ENCODE data around the gene GNB5. TPM values are rescaled to one million over a fixed set of nuclear protein-coding genes. Genes with fewer than 3 reads are reported as not detected.
"Not testable (repeated sequence)": the region's sequence is repeated elsewhere in the genome, so short reads cannot be mapped to it uniquely, and the experiment has no call there.

Gene GNB5
- polyA plus RNA-seq (ENCODE audit: insufficient read length in 4 of 4), result 10 to 100 TPM; 14.5 to 18.2 (median 16.7) TPM

GRCh38 chr15:52191207-52191606, at the start of gene GNB5:
Gene GNB5, minus strand, starts transcription at chr15:52191392. Its CDS starts 6,716 bp downstream, at chr15:52184676.
- DNase-seq (ENCODE audit: low read depth in 4 of 4, low spot score in 3 of 4), result no peak

- no peak for DNase-seq (ENCODE audit: low read depth in 4 of 4, low spot score in 3 of 4)
These were observed 49.0 kb upstream of the GNB5 start for GRCh38 chr15:52240166-52240565.

- not testable (repeated sequence) for DNase-seq (ENCODE audit: low read depth in 4 of 4, low spot score in 3 of 4)
These were observed 47.9 kb upstream of the GNB5 start for GRCh38 chr15:52238989-52239525.

GRCh38 chr15:52238149-52238548, 47.0 kb upstream of the GNB5 start:
- DNase-seq (ENCODE audit: low read depth in 4 of 4, low spot score in 3 of 4), result no peak

GRCh38 chr15:52236013-52236412, 44.8 kb upstream of the GNB5 start:
- no peak for DNase-seq (ENCODE audit: low read depth in 4 of 4, low spot score in 3 of 4)

GRCh38 chr15:52234596-52235541, 43.7 kb upstream of the GNB5 start:
- DNase-seq (ENCODE audit: low read depth in 4 of 4, low spot score in 3 of 4), result no peak

- DNase-seq (ENCODE audit: low read depth in 4 of 4, low spot score in 3 of 4), result no peak
These were observed 42.2 kb upstream of the GNB5 start for GRCh38 chr15:52233405-52233804.

GRCh38 chr15:52232327-52232726, 41.1 kb upstream of the GNB5 start:
- no peak for DNase-seq (ENCODE audit: low read depth in 4 of 4, low spot score in 3 of 4)

- no peak for DNase-seq (ENCODE audit: low read depth in 4 of 4, low spot score in 3 of 4)
These were observed 38.9 kb upstream of the GNB5 start for GRCh38 chr15:52230073-52230472.

GRCh38 chr15:52228921-52229320, 37.7 kb upstream of the GNB5 start:
- DNase-seq (ENCODE audit: low read depth in 4 of 4, low spot score in 3 of 4), result peak; percentile 13 to 62 (median 42)

- peak; percentile 39 to 60 (median 44) for DNase-seq (ENCODE audit: low read depth in 4 of 4, low spot score in 3 of 4)
These were observed 36.3 kb upstream of the GNB5 start for GRCh38 chr15:52227456-52227855.

GRCh38 chr15:52225230-52225629, 34.0 kb upstream of the GNB5 start:
- DNase-seq (ENCODE audit: low read depth in 4 of 4, low spot score in 3 of 4), result no peak

GRCh38 chr15:52224211-52224610, 33.0 kb upstream of the GNB5 start:
- no peak for DNase-seq (ENCODE audit: low read depth in 4 of 4, low spot score in 3 of 4)

GRCh38 chr15:52221730-52222129, 30.5 kb upstream of the GNB5 start:
- DNase-seq (ENCODE audit: low read depth in 4 of 4, low spot score in 3 of 4), result peak in 1 of 4 donors; percentile 7

GRCh38 chr15:52220937-52221660, 29.9 kb upstream of the GNB5 start:
- DNase-seq (ENCODE audit: low read depth in 4 of 4, low spot score in 3 of 4), result no peak

GRCh38 chr15:52220251-52220650, 29.1 kb upstream of the GNB5 start:
- no peak for DNase-seq (ENCODE audit: low read depth in 4 of 4, low spot score in 3 of 4)

- no peak for DNase-seq (ENCODE audit: low read depth in 4 of 4, low spot score in 3 of 4)
These were observed 27.6 kb upstream of the GNB5 start for GRCh38 chr15:52218816-52219215.

GRCh38 chr15:52218371-52218770, 27.2 kb upstream of the GNB5 start:
- DNase-seq (ENCODE audit: low read depth in 4 of 4, low spot score in 3 of 4), result no peak

- DNase-seq (ENCODE audit: low read depth in 4 of 4, low spot score in 3 of 4), result no peak
These were observed 26.0 kb upstream of the GNB5 start for GRCh38 chr15:52217186-52217585.

- no peak for DNase-seq (ENCODE audit: low read depth in 4 of 4, low spot score in 3 of 4)
These were observed 23.4 kb upstream of the GNB5 start for GRCh38 chr15:52214553-52214952.

GRCh38 chr15:52213206-52213605, 22.0 kb upstream of the GNB5 start:
- DNase-seq (ENCODE audit: low read depth in 4 of 4, low spot score in 3 of 4), result no peak

All from right renal pelvis (tissue), 4 donors.